Calu3 (cell line): Measurements from ENCODE around the gene UFC1. TPM values are rescaled to one million over a fixed set of nuclear protein-coding genes. Genes with fewer than 3 reads are reported as not detected.

ENCODE experiments used
- BruUV-seq: library from RNA; stranded (reverse); fragments of 400-500 nt; replicated peaks from 2 replicates; lab custom pipeline; 2021; lab: Mats Ljungman, UMichigan
- CTCF ChIA-PET: fragments of 300-600 bp; sonication (Branson Sonifier 250); formaldehyde crosslinking; loops from one replicate; lab custom pipeline; 2022; ENCODE audit warnings: antibody characterized with exemption; lab: Charles Lee
- DNase-seq: peaks from one replicate; pipeline ENCODE4 v3.0.0; 2022
- H3K27ac Mint-ChIP-seq: one replicate; pipeline ENCODE4 v1.8.0; 2022; ENCODE audit warnings: mixed read lengths; ENCODE audit not compliant: unreplicated experiment
- H3K27me3 Mint-ChIP-seq: one replicate; pipeline ENCODE4 v1.8.0; 2022; ENCODE audit warnings: mixed read lengths; ENCODE audit not compliant: unreplicated experiment
- H3K36me3 Mint-ChIP-seq: one replicate; pipeline ENCODE4 v1.8.0; 2022; ENCODE audit warnings: mild to moderate bottlenecking, moderate library complexity, mixed read lengths; ENCODE audit not compliant: insufficient read depth, unreplicated experiment
- H3K4me1 Mint-ChIP-seq: one replicate; pipeline ENCODE4 v1.8.0; 2022; ENCODE audit warnings: mild to moderate bottlenecking, low read depth, mixed read lengths; ENCODE audit not compliant: unreplicated experiment
- H3K4me3 Mint-ChIP-seq: one replicate; pipeline ENCODE4 v1.8.0; 2022; ENCODE audit warnings: mild to moderate bottlenecking, low read depth, moderate library complexity, mixed read lengths; ENCODE audit not compliant: unreplicated experiment
- H3K9me3 Mint-ChIP-seq: one replicate; pipeline ENCODE4 v1.8.0; 2022; ENCODE audit warnings: low read depth, mixed read lengths; ENCODE audit not compliant: unreplicated experiment
- intact Hi-C: fragments of 100-400 bp; cut with micrococcal nuclease; formaldehyde crosslinking; loops from one replicate; pipeline ENCODE4 v1.10.0; 2022; ENCODE audit not compliant: unreplicated experiment
- total RNA-seq: library from RNA; stranded (reverse); gene quantifications from 2 replicates; pipeline ENCODE4 v1.2.3, GENCODE V29; 2022
- TF ChIP-seq, protein P1 (sequence below): fragments of 200-600 bp; IDR thresholded peaks from one replicate; pipeline ENCODE4 v1.8.0; 2022; ENCODE audit warnings: antibody characterized with exemption; ENCODE audit not compliant: unreplicated experiment

UFC1 gene
- total RNA-seq, 1 experiment from 2014 or later: 85.8 TPM

DNA sequence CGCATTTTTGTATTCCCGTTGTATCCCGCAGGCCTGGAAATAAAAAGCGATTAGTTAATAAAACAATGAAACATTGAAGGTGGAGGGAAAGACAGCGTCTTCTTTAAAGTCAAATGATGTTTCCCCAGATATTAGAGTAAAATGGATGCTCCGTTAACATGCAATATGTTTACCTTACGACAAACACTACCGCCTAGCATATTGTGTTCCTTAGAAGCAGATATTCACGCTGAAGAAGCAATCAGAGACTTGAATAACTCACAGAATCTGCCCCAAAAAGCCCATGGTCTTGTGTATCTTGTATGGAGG lies 24.1 kb downstream of the UFC1 start:
- intact Hi-C loops: no loop called here

DNA sequence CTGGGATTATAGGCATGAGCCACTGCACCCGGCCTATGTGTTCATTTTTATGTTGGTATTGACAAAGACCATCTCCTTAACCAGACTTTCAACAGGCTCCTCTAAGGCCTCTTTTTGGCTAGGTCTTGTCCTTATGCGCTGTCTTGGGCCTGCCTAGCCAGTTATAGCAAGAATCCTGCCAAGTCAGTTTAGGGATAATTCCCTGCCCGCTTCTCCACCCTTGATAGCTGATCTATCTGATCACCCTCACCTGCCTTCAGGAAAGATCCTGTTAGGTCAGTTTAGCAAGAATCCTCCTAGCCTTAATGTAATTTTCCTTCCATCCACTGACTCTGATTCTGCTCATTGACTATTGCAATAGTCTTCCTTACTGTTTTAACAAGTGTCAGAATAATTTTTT lies 25.9 kb downstream of the UFC1 start:
- no peak overlapping the region for H3K4me3 Mint-ChIP-seq
- DNase-seq: no peak
- H3K36me3 Mint-ChIP-seq: peaks cover 19% of the 10 kb centered on the region
- no peak overlapping the region for H3K27ac Mint-ChIP-seq
- H3K27me3 Mint-ChIP-seq: no peaks in the 10 kb centered on the region
- H3K9me3 Mint-ChIP-seq: no peaks in the 10 kb centered on the region
- TF ChIP-seq, protein P1, sequence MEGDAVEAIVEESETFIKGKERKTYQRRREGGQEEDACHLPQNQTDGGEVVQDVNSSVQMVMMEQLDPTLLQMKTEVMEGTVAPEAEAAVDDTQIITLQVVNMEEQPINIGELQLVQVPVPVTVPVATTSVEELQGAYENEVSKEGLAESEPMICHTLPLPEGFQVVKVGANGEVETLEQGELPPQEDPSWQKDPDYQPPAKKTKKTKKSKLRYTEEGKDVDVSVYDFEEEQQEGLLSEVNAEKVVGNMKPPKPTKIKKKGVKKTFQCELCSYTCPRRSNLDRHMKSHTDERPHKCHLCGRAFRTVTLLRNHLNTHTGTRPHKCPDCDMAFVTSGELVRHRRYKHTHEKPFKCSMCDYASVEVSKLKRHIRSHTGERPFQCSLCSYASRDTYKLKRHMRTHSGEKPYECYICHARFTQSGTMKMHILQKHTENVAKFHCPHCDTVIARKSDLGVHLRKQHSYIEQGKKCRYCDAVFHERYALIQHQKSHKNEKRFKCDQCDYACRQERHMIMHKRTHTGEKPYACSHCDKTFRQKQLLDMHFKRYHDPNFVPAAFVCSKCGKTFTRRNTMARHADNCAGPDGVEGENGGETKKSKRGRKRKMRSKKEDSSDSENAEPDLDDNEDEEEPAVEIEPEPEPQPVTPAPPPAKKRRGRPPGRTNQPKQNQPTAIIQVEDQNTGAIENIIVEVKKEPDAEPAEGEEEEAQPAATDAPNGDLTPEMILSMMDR: no peak
- CTCF ChIA-PET: no interaction called here
- H3K4me1 Mint-ChIP-seq: peaks cover 45% of the 10 kb centered on the region
- intact Hi-C loops: no loop called here
- BruUV-seq: no TSS peak

More for the DNA sequence above, 24.1 kb downstream of the UFC1 start:
- CTCF ChIA-PET: interaction anchor here (0.6 to 1.8 kb wide), 3 partner anchors 9 to 143 kb away, joined by 3 to 7 read pairs (median 4); partner anchors contain the start of gene PPOX
- no peaks in the 10 kb centered on the region for H3K27me3 Mint-ChIP-seq
- no peak for DNase-seq
- peak overlapping the region; percentile 100 for H3K4me3 Mint-ChIP-seq
- peak overlapping the region; percentile 97 for H3K27ac Mint-ChIP-seq
- TF ChIP-seq, protein P1: peak; percentile 0
- H3K9me3 Mint-ChIP-seq: no peaks in the 10 kb centered on the region
- BruUV-seq: no TSS peak
- peaks cover 34% of the 10 kb centered on the region for H3K36me3 Mint-ChIP-seq
- H3K4me1 Mint-ChIP-seq: peaks cover 40% of the 10 kb centered on the region

DNA sequence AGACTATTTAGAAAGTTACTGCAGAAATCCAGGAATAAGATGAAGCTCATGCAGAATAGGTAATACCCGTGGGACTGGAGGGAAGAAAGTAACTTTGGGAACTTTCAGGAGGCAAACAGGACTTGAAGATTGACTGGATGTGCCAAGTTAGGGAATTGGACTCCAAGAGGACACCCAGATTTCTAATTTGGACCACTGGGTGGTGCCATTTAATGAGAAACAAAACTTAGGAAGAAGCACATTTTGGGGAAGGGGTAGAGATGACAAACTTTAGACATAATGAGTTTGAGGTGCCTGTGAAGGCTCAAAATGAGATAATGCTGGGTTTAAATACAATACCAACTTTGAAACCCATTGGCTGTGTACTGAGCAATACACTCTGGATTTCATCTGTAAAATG lies 26.9 kb downstream of the UFC1 start:
- Mint-ChIP-seq H3K36me3 (peaks cover 19% of the 10 kb centered on the region), H3K4me3 (no peak overlapping the region), H3K9me3 (no peaks in the 10 kb centered on the region), H3K27ac (no peak overlapping the region), H3K4me1 (peaks cover 42% of the 10 kb centered on the region), H3K27me3 (no peaks in the 10 kb centered on the region)
- no TSS peak for BruUV-seq
- intact Hi-C loops: no loop called here
- TF ChIP-seq, protein P1: no peak
- CTCF ChIA-PET: no interaction called here
- DNase-seq: no peak

DNA sequence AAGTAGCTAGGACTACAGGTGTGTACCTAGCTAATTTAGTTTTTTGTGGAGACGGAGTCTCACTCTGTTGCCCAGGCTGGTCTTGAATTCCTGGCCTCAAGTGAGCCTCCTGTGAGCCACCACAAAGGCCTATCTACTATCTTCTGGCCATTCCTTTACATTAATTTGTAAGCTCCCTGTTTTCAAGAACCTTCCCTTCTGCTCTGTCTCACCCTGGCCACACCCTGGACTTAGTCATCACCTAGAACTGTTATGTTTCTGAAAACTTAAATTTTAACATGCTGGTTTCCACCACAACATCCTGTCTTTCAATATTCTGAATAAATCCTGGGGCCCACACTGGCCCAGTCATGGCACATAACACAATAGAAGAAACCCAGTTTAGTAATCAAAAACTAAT lies 28.4 kb downstream of the UFC1 start:
- peak overlapping the region; percentile 48 for H3K27ac Mint-ChIP-seq
- H3K36me3 Mint-ChIP-seq: peaks cover 7% of the 10 kb centered on the region
- no peak for DNase-seq
- no peak overlapping the region for H3K4me3 Mint-ChIP-seq
- CTCF ChIA-PET: interaction anchor here (1.4 kb wide), 1 partner anchor 44 kb away, joined by 4 read pairs; the partner anchor contains the start of gene TOMM40L
- no TSS peak for BruUV-seq
- TF ChIP-seq, protein P1: no peak
- intact Hi-C loops: no loop called here
- H3K4me1 Mint-ChIP-seq: peaks cover 30% of the 10 kb centered on the region
- no peaks in the 10 kb centered on the region for H3K27me3 Mint-ChIP-seq
- H3K9me3 Mint-ChIP-seq: no peaks in the 10 kb centered on the region
